ENCODE measurements around the gene BANF2.
A peak's percentile ranks its signal among the peaks of the same experiment; 100 is the strongest.
"Not testable (repeated sequence)": the region's sequence is repeated elsewhere in the genome, so short reads cannot be mapped to it uniquely, and the experiment has no call there.

Gene BANF2

DNA sequence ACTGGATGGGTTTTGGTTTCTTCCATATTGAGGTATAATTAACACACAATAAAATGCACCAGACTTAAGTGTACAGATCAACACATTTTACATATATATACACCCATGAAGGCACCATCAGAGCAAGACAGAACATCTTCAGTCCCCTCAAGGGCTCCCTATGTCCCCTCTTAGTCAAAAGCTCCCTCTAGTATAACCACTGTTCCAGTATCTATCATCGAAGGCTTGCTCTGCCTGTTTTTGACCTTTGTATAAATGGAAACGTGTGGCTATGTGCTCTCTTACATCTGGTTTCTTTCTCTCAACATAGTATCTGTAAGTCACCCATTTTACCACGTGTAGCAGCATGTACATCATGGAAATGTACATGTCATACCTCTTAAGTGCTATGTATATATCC, 66.5 kb downstream of the BANF2 start:
- TF ChIP-seq Cebpa-rat (IDR thresholded peaks at IDR 0.05): no peak

DNA sequence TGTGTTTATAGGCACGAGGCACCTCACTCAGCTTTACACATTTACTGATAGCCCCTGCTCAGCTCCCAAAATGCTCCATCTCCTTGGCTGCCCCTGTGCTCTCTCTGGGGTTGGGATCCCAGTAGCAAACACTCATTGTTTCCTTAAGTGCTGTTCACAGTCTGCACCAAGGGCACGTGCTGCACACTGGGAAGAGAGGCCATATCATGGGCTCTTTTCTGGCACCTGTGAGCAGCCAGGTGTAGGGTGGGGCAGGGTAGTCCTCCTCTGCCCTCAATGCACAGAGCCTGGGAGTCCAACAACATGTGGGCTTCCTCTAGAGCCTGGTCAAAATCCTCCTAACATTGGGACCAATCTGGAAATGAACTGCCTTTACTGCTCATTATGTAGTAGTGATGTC, 67.9 kb downstream of the BANF2 start:
- Histone ChIP-seq H3K27ac (no peak overlapping the region), H3K9me3 (peaks cover 7% of the 10 kb centered on the region; the same call in 1 of the 2 replicates), H3K36me3 (no peaks in the 10 kb centered on the region), H4K20me1 (no peaks in the 10 kb centered on the region), H3K4me1 (peaks cover 16% of the 10 kb centered on the region), H3K9ac (no peak overlapping the region), H3K4me2 (no peak overlapping the region), H3K4me3 (no peak overlapping the region), H3K27me3 (no peaks in the 10 kb centered on the region)
- no peak for TF ChIP-seq Cebpa-rat (IDR thresholded peaks at IDR 0.05)

More for the DNA sequence above, 66.5 kb downstream of the BANF2 start:
- H3K27me3 ChIP-seq: no peaks in the 10 kb centered on the region
- H3K9ac ChIP-seq: no peak overlapping the region
- no peaks in the 10 kb centered on the region for H4K20me1 ChIP-seq
- no peak overlapping the region for H3K4me2 ChIP-seq
- no peak overlapping the region for H3K4me3 ChIP-seq
- peaks cover 7% of the 10 kb centered on the region for H3K4me1 ChIP-seq
- H3K27ac ChIP-seq: no peak overlapping the region
- H3K9me3 ChIP-seq: peaks cover 7% of the 10 kb centered on the region; the same call in 1 of the 2 replicates
- H3K36me3 ChIP-seq: no peaks in the 10 kb centered on the region

- no peaks in the 10 kb centered on the region for H4K20me1 ChIP-seq
- no peak overlapping the region for H3K9ac ChIP-seq
- peaks cover 7% of the 10 kb centered on the region; the same call in 1 of the 2 replicates for H3K9me3 ChIP-seq
- peaks cover 16% of the 10 kb centered on the region for H3K4me1 ChIP-seq
- H3K27ac ChIP-seq: no peak overlapping the region
- H3K27me3 ChIP-seq: no peaks in the 10 kb centered on the region
- no peak for TF ChIP-seq Cebpa-rat (IDR thresholded peaks at IDR 0.05)
- H3K4me3 ChIP-seq: no peak overlapping the region
- no peaks in the 10 kb centered on the region for H3K36me3 ChIP-seq
- no peak overlapping the region for H3K4me2 ChIP-seq
Observed at GRCh38 chr20:17768271-17768670, 68.5 kb downstream of the BANF2 start.

GRCh38 chr20:17769716-17770115, 70.0 kb downstream of the BANF2 start:
- not testable (repeated sequence) for H3K27ac ChIP-seq, H3K36me3 ChIP-seq, H3K9me3 ChIP-seq, H4K20me1 ChIP-seq, H3K27me3 ChIP-seq, H3K4me2 ChIP-seq, H3K9ac ChIP-seq, H3K4me3 ChIP-seq
- peaks cover 16% of the 10 kb centered on the region for H3K4me1 ChIP-seq

GRCh38 chr20:17771206-17772004, 71.6 kb downstream of the BANF2 start:
- no peak for TF ChIP-seq Cebpa-rat (IDR thresholded peaks at IDR 0.05)
- no peak overlapping the region for H3K9ac ChIP-seq
- no peaks in the 10 kb centered on the region for H3K27me3 ChIP-seq

DNA sequence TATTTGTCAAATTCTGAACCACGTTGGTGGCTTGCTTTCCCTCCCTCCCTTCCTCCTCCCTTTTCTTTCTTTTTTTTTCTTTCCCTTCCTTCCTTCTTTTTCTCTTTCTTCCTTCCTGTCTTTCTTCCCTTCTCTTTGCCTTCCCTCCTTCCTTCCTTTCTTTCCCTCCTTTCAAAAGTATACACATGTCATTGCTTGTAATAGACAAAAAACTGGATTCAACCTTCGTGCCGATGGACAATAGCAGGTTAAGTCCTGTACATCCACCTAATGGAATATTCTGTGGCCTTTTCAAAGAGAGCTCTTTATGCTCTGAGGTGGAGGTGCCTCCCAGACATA, 72.2 kb downstream of the BANF2 start:
- H3K4me1 ChIP-seq: peaks cover 16% of the 10 kb centered on the region

More at GRCh38 chr20:17771206-17772004, 71.6 kb downstream of the BANF2 start:
- peak overlapping the region; percentile 62 for H3K4me2 ChIP-seq
- H3K4me1 ChIP-seq: peaks cover 16% of the 10 kb centered on the region
- H4K20me1 ChIP-seq: no peaks in the 10 kb centered on the region
- H3K36me3 ChIP-seq: no peaks in the 10 kb centered on the region
- H3K4me3 ChIP-seq: no peak overlapping the region
- no peak overlapping the region for H3K27ac ChIP-seq
- no peaks in the 10 kb centered on the region for H3K9me3 ChIP-seq

DNA sequence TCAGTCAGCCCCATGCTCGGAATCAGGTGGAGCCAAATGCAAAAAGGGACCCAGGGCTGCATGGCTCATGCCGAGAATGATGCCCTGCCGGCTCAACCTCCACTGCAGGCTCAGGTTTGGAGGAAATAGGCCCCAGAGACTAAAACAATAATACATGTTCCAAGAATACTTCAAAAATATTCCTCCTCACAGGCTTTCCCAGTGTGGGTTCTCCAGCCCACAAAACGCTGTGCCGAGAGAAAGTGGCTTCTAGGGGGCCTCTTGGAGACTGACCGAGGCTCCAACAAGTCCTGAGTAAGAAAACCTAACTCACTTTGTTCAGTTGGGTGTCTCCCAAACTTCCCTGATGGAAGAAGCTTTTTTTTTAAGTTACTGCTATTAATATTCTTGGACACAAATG, 73.9 kb downstream of the BANF2 start:
- Histone ChIP-seq H3K27ac (no peak overlapping the region), H3K4me1 (peaks cover 16% of the 10 kb centered on the region), H3K36me3 (no peaks in the 10 kb centered on the region), H4K20me1 (no peaks in the 10 kb centered on the region), H3K4me3 (no peak overlapping the region), H3K9me3 (peaks cover 19% of the 10 kb centered on the region), H3K4me2 (no peak overlapping the region), H3K27me3 (no peaks in the 10 kb centered on the region), H3K9ac (no peak overlapping the region)
- TF ChIP-seq Cebpa-rat (IDR thresholded peaks at IDR 0.05): no peak

More for the DNA sequence above, 72.2 kb downstream of the BANF2 start:
- H3K9me3 ChIP-seq: peaks cover 2% of the 10 kb centered on the region; the same call in 1 of the 2 replicates
- H4K20me1 ChIP-seq: no peaks in the 10 kb centered on the region
- H3K27me3 ChIP-seq: no peaks in the 10 kb centered on the region
- H3K27ac ChIP-seq: no peak overlapping the region
- no peak overlapping the region for H3K9ac ChIP-seq
- TF ChIP-seq Cebpa-rat (IDR thresholded peaks at IDR 0.05): no peak
- no peak overlapping the region for H3K4me3 ChIP-seq
- peak overlapping the region; percentile 62 for H3K4me2 ChIP-seq
- no peaks in the 10 kb centered on the region for H3K36me3 ChIP-seq

DNA sequence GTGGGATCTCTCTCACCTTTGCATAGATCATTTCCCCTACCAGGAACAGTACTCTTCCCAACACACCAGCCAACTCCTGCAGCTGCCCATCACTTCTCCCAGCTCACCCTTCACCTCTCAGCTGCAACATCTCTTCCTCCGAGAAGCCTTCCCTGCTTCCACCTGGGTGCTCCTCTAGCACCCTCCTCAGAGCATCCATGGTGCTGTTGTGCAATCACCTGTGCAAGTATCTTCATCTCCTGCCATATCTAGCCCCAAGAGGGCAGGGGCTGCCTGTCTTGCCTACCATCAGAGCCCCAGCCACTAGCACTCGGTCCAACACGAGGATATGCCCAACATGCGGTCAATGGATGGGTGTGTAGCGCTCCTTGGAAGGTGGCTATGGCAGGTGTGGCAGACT, 75.8 kb downstream of the BANF2 start:
- Histone ChIP-seq H3K27me3 (no peaks in the 10 kb centered on the region), H3K9me3 (peaks cover 31% of the 10 kb centered on the region), H3K4me3 (no peak overlapping the region), H3K36me3 (no peaks in the 10 kb centered on the region), H3K4me1 (peaks cover 21% of the 10 kb centered on the region), H3K27ac (no peak overlapping the region), H3K9ac (no peak overlapping the region), H3K4me2 (no peak overlapping the region), H4K20me1 (no peaks in the 10 kb centered on the region)
- TF ChIP-seq Cebpa-rat (IDR thresholded peaks at IDR 0.05): peak; percentile 36; the same call in 1 of the 2 replicates

DNA sequence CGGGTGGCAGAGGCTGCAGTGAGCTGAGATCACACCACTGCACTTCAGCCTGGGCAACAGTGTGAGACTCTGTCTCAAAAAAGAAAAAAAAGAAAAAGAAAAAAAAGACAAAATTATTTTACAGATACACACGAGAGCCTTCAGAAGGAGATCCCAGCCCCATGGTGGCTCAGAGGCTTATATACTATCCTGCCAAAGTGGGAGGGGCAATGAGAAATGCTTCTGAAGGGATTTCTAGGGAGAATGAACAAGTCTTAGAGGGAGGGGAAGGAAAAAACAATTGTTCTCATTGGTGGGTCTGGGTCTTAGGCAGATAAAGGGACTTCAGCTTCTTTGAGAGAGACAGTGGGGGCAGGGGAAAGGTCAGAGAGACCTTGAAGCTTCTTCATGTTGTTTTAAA, 76.8 kb downstream of the BANF2 start:
- no peak for TF ChIP-seq Cebpa-rat (IDR thresholded peaks at IDR 0.05)
- no peak overlapping the region for H3K4me2 ChIP-seq
- H4K20me1 ChIP-seq: no peaks in the 10 kb centered on the region
- no peaks in the 10 kb centered on the region for H3K27me3 ChIP-seq
- no peaks in the 10 kb centered on the region for H3K36me3 ChIP-seq
- H3K9ac ChIP-seq: no peak overlapping the region
- peaks cover 34% of the 10 kb centered on the region for H3K9me3 ChIP-seq
- H3K27ac ChIP-seq: no peak overlapping the region
- H3K4me1 ChIP-seq: peaks cover 18% of the 10 kb centered on the region
- no peak overlapping the region for H3K4me3 ChIP-seq

DNA sequence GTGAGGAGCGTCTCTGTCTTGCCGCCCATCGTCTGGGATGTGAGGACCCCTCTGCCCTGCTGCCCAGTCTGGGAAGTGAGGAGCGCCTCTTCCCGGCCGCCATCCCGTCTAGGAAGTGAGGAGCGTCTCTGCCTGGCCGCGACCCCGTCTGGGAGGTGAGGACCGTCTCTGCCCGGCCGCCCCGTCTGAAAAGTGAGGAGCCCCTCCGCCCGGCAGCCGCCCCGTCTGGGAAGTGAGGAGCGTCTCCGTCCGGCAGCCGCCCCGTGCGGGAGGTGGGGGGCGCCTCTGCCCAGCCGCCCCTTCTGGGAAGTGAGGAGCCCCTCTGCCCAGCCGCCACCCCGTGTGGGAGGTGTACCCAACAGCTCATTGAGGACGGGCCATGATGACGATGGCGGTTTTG, 79.2 kb downstream of the BANF2 start:
- not testable (repeated sequence) for H3K9ac ChIP-seq, H4K20me1 ChIP-seq, H3K27ac ChIP-seq, H3K27me3 ChIP-seq, H3K4me3 ChIP-seq, H3K36me3 ChIP-seq, H3K4me2 ChIP-seq
- Histone ChIP-seq H3K9me3 (peaks cover 34% of the 10 kb centered on the region), H3K4me1 (peaks cover 21% of the 10 kb centered on the region)

All from BLaER1 (cell line).